T-helper 2 cell treated with Interferon-gamma antibody and Interleukin-4, amounts not matched to agents 5 μg/mL and 100 μg/mL, for 36 hours (primary cell): Measurements from ENCODE around the gene FOXRED2.

Source experiments
- DNase-seq: peaks from one replicate; pipeline ENCODE4 v3.0.0; 2021; ENCODE audit warnings: low spot score
- H3K27ac Mint-ChIP-seq: one replicate; pipeline ENCODE4 v1.8.0; 2021; ENCODE audit warnings: mild to moderate bottlenecking, mixed read lengths
- H3K27me3 Mint-ChIP-seq: one replicate; pipeline ENCODE4 v1.8.0; 2021; ENCODE audit warnings: low read depth, mixed read lengths
- H3K36me3 Mint-ChIP-seq: one replicate; pipeline ENCODE4 v1.8.0; 2021; ENCODE audit warnings: low read depth, mixed read lengths
- H3K4me1 Mint-ChIP-seq: one replicate; pipeline ENCODE4 v1.8.0; 2021; ENCODE audit warnings: low read depth, mixed read lengths
- H3K4me3 Mint-ChIP-seq: one replicate; pipeline ENCODE4 v1.8.0; 2022; ENCODE audit warnings: mild to moderate bottlenecking, moderate library complexity, mixed read lengths
- H3K9me3 Mint-ChIP-seq: one replicate; pipeline ENCODE4 v1.8.0; 2021; ENCODE audit warnings: mixed read lengths

The FOXRED2 gene

GRCh38 chr22:36506637-36507517 lies at the start of gene FOXRED2:
FOXRED2 (minus strand) TSS chr22:36507040; CDS start chr22:36506422, 618 bp downstream.
- peak within 1 kb of the TSS; percentile 82 for H3K27ac Mint-ChIP-seq
- H3K27me3 Mint-ChIP-seq: no peaks in the 10 kb centered on the region
- H3K4me3 Mint-ChIP-seq: peak within 1 kb of the TSS; percentile 70
- no peaks in the 10 kb centered on the region for H3K9me3 Mint-ChIP-seq
- peaks cover 9% of the 10 kb centered on the region for H3K4me1 Mint-ChIP-seq
- peaks cover 22% of the 10 kb centered on the region for H3K36me3 Mint-ChIP-seq
- DNase-seq: peak; percentile 92

DNA sequence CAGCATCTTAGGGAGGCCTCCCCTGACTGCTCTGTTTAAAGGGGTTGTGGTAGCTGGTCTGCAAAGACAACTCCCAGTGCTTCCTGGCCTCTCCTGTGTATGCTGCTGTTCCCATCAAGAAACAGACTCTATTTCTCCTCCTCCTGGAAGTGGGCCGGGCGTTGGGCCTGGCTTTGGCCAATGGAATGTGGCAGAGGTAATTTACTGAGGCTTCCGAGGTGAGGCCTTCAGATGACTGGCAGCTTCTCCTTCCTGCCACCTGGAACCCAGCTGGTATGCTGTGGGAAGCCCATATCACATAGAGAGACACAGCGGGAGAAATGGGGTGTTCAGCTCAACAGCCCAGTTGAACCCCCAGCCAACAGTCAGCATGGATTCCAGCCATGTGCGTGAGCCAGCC lies 47.3 kb upstream of the FOXRED2 start:
- Mint-ChIP-seq H3K4me3 (no peak overlapping the region), H3K9me3 (no peaks in the 10 kb centered on the region), H3K27ac (no peak overlapping the region), H3K4me1 (peaks cover 2% of the 10 kb centered on the region), H3K27me3 (peaks cover 13% of the 10 kb centered on the region), H3K36me3 (no peaks in the 10 kb centered on the region)
- DNase-seq: no peak

DNA sequence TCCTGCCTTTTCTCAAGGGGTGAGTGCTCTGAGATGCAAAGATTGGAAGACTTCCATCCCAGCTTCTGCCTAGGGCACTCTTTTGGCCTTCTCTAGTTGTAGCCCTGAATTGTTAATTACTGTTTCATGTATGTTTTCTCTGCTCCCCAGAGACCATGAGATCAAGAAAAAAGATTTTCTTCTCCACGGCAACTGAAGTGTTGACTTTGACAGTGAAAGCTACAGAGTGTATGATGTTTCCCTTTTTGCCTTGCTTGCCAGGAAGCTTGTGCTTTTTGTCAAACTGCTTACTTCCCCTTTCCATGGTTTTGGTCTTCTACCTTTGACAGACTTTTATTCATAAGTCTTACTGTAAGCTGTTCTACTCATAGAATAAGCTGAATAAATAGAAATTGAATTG lies 45.4 kb upstream of the FOXRED2 start:
- H3K36me3 Mint-ChIP-seq: no peaks in the 10 kb centered on the region
- no peak for DNase-seq
- H3K27me3 Mint-ChIP-seq: peaks cover 13% of the 10 kb centered on the region
- H3K27ac Mint-ChIP-seq: no peak overlapping the region
- H3K4me1 Mint-ChIP-seq: peaks cover 5% of the 10 kb centered on the region
- H3K9me3 Mint-ChIP-seq: no peaks in the 10 kb centered on the region
- H3K4me3 Mint-ChIP-seq: no peak overlapping the region

- H3K4me1 Mint-ChIP-seq: peaks cover 8% of the 10 kb centered on the region
- peaks cover 13% of the 10 kb centered on the region for H3K27me3 Mint-ChIP-seq
- H3K4me3 Mint-ChIP-seq: no peak overlapping the region
- no peaks in the 10 kb centered on the region for H3K36me3 Mint-ChIP-seq
- no peaks in the 10 kb centered on the region for H3K9me3 Mint-ChIP-seq
- no peak overlapping the region for H3K27ac Mint-ChIP-seq
- DNase-seq: no peak
Measured at GRCh38 chr22:36550701-36551495, 44.1 kb upstream of the FOXRED2 start.

GRCh38 chr22:36549033-36549432 lies 42.2 kb upstream of the FOXRED2 start:
- no peak overlapping the region for H3K4me3 Mint-ChIP-seq
- no peaks in the 10 kb centered on the region for H3K9me3 Mint-ChIP-seq
- no peaks in the 10 kb centered on the region for H3K36me3 Mint-ChIP-seq
- H3K4me1 Mint-ChIP-seq: peaks cover 14% of the 10 kb centered on the region
- no peak overlapping the region for H3K27ac Mint-ChIP-seq
- DNase-seq: no peak
- peaks cover 11% of the 10 kb centered on the region for H3K27me3 Mint-ChIP-seq

DNA sequence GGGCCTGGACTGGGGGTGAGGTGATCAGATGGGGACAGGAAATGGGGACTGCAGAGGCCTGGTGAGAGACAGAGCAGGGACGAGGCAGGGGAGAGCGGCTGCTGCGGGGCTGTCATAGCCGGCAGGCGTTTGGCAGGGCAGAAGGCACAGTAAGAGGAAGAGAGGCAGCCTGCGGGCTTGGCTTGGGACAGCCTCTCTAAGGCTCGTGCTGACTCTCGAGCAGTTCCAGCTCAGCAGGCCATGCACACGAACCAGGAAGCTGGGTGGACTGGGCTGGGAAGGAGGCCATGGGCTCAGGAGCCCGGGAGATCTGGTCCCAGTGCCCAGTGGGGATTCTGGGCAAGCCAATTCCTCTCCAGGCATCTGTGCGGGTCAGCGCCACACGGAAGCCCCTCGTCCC lies 41.8 kb upstream of the FOXRED2 start:
- Mint-ChIP-seq H3K27me3 (peaks cover 11% of the 10 kb centered on the region), H3K4me1 (peaks cover 15% of the 10 kb centered on the region), H3K4me3 (no peak overlapping the region), H3K27ac (no peak overlapping the region), H3K36me3 (no peaks in the 10 kb centered on the region), H3K9me3 (no peaks in the 10 kb centered on the region)
- no peak for DNase-seq

DNA sequence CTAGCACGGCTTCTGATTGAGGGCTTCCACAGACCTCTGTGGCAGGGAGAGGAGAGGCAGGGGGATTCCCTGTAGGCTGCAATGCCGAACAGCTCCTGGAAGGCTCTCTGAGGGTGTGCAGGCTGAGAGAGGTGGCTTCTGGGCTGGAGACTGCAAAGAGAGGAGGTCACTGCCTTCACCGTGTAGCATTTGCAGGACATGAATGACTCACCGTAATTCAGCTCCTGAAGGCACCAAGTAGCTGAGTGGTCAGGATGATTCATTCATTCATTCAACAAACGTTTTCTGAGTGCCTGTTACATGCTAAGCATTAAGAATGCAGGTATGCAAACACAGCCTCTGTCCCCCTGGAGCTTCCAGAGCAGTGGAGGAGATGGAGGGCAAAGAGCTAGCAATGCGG lies 40.1 kb upstream of the FOXRED2 start:
- Mint-ChIP-seq H3K9me3 (no peaks in the 10 kb centered on the region), H3K4me1 (peaks cover 19% of the 10 kb centered on the region), H3K36me3 (no peaks in the 10 kb centered on the region), H3K4me3 (no peak overlapping the region), H3K27me3 (peaks cover 8% of the 10 kb centered on the region), H3K27ac (no peak overlapping the region)
- DNase-seq: no peak

- no peak overlapping the region for H3K27ac Mint-ChIP-seq
- H3K27me3 Mint-ChIP-seq: peaks cover 7% of the 10 kb centered on the region
- peaks cover 22% of the 10 kb centered on the region for H3K4me1 Mint-ChIP-seq
- no peak overlapping the region for H3K4me3 Mint-ChIP-seq
- no peaks in the 10 kb centered on the region for H3K36me3 Mint-ChIP-seq
- no peaks in the 10 kb centered on the region for H3K9me3 Mint-ChIP-seq
- DNase-seq: peak; percentile 20
Measured at GRCh38 chr22:36546092-36546804, 39.4 kb upstream of the FOXRED2 start.

GRCh38 chr22:36544107-36544620 lies 37.3 kb upstream of the FOXRED2 start:
- Mint-ChIP-seq H3K4me1 (peaks cover 24% of the 10 kb centered on the region), H3K27me3 (no peaks in the 10 kb centered on the region), H3K27ac (no peak overlapping the region), H3K4me3 (no peak overlapping the region), H3K36me3 (no peaks in the 10 kb centered on the region), H3K9me3 (no peaks in the 10 kb centered on the region)
- DNase-seq: no peak

DNA sequence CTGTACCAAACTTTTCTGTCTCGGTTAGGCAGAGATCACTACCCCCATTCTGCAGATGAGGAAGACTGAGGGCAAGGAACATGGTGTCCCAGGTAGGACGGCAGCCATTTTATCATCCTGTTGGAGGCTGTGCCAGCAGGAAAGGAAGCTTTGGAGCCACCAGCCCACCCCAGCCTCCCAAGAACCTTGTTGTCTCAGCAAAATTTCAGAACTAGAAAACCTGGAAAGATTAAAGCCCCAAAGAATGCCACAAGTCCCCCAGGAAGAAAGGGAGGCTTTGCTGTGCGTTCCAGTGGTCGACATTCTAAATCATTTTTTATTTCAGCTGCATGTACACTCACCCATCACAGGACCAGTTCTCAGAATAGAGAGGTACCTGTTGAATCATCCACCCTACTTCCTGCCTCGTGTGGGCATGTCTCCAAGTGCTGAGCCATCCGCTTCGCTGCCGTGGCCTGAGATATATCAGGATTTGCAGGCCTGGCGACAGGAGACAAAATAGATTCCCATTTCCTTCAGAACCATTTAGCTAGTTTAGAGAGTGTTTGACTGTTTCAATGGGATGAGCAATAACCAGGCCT lies 35.1 kb upstream of the FOXRED2 start:
- peak; percentile 43 for DNase-seq
- H3K27ac Mint-ChIP-seq: peak overlapping the region; percentile 81
- peaks cover 21% of the 10 kb centered on the region for H3K4me1 Mint-ChIP-seq
- no peaks in the 10 kb centered on the region for H3K27me3 Mint-ChIP-seq
- no peaks in the 10 kb centered on the region for H3K36me3 Mint-ChIP-seq
- no peaks in the 10 kb centered on the region for H3K9me3 Mint-ChIP-seq
- peak overlapping the region; percentile 39 for H3K4me3 Mint-ChIP-seq

GRCh38 chr22:36540867-36541642 lies 34.2 kb upstream of the FOXRED2 start:
- H3K36me3 Mint-ChIP-seq: no peaks in the 10 kb centered on the region
- no peak for DNase-seq
- no peaks in the 10 kb centered on the region for H3K27me3 Mint-ChIP-seq
- peaks cover 19% of the 10 kb centered on the region for H3K4me1 Mint-ChIP-seq
- H3K9me3 Mint-ChIP-seq: no peaks in the 10 kb centered on the region
- H3K27ac Mint-ChIP-seq: no peak overlapping the region
- no peak overlapping the region for H3K4me3 Mint-ChIP-seq

- no peak for DNase-seq
- Mint-ChIP-seq H3K36me3 (no peaks in the 10 kb centered on the region), H3K9me3 (no peaks in the 10 kb centered on the region), H3K4me1 (peaks cover 11% of the 10 kb centered on the region), H3K27ac (no peak overlapping the region), H3K4me3 (no peak overlapping the region), H3K27me3 (no peaks in the 10 kb centered on the region)
Measured at GRCh38 chr22:36538529-36538928, 31.7 kb upstream of the FOXRED2 start.

DNA sequence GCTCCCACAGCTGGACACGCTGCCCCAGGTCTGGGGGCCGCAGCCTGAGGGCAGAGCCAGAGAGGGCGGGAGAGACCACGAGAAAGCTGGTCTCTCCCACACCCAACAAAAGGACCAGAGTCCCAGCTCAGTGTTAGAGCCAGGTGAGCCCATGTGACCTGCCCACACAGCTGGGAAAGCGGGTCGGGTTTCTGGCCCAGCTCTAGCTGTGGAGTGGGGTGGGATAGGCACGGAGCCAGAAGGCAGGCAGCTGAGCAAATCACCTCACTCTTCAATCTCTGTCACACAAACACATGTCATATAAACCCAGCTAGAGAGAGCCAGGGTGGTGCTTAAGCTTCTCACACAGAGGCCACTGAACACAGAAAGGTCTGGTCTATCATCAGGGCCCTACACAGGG lies 29.9 kb upstream of the FOXRED2 start:
- H3K27ac Mint-ChIP-seq: no peak overlapping the region
- H3K4me3 Mint-ChIP-seq: no peak overlapping the region
- peaks cover 5% of the 10 kb centered on the region for H3K4me1 Mint-ChIP-seq
- no peak for DNase-seq
- no peaks in the 10 kb centered on the region for H3K9me3 Mint-ChIP-seq
- no peaks in the 10 kb centered on the region for H3K27me3 Mint-ChIP-seq
- no peaks in the 10 kb centered on the region for H3K36me3 Mint-ChIP-seq
